HEK293T (cell line): ENCODE results near the gene PDE6C.

Source experiments
- CTCF ChIA-PET: fragments of 350-600 bp; formaldehyde crosslinking; extraction: SDS; loops from one replicate; lab custom pipeline; 2021; ENCODE audit warnings: antibody characterized with exemption, inconsistent platforms; lab: Yijun Ruan, JAX
- POLR2A ChIA-PET: fragments of 350-600 bp; formaldehyde crosslinking; extraction: SDS; loops from one replicate; lab custom pipeline; 2020; ENCODE audit warnings: antibody characterized with exemption, inconsistent platforms; lab: Yijun Ruan, JAX
- DNase-seq: peaks from one replicate; pipeline ENCODE4 v3.0.0; 2012; ENCODE audit warnings: mixed read lengths; ENCODE audit errors: extremely low spot score
- ARNT ChIP-seq: fragments of 450-650 bp; IDR thresholded peaks from 2 replicates; pipeline ENCODE4 v1.6.1; 2017; ENCODE audit warnings: mild to moderate bottlenecking
- BHLHE40 ChIP-seq: fragments of 450-650 bp; IDR thresholded peaks from 2 replicates; pipeline ENCODE4 v1.6.1; 2016; ENCODE audit warnings: mild to moderate bottlenecking, moderate library complexity, borderline replicate concordance
- CTBP1 ChIP-seq: fragments of 450-650 bp; IDR thresholded peaks from 2 replicates; pipeline ENCODE4 v1.6.1; 2016; ENCODE audit warnings: borderline replicate concordance
- ELF4 ChIP-seq: fragments of 450-650 bp; IDR thresholded peaks from 2 replicates; pipeline ENCODE4 v1.6.1; 2017; ENCODE audit warnings: antibody characterized with exemption
- FOXA1 ChIP-seq: fragments of 450-650 bp; IDR thresholded peaks from 2 replicates; pipeline ENCODE4 v1.6.1; 2016; ENCODE audit warnings: mild to moderate bottlenecking
- FOXK2 ChIP-seq: fragments of 450-650 bp; IDR thresholded peaks from 2 replicates; pipeline ENCODE4 v1.6.1; 2016; ENCODE audit warnings: mild to moderate bottlenecking
- FOXM1 ChIP-seq: fragments of 450-650 bp; IDR thresholded peaks from 2 replicates; pipeline ENCODE4 v1.6.1; 2017; ENCODE audit warnings: mild to moderate bottlenecking, borderline replicate concordance
- HDGF ChIP-seq: fragments of 450-650 bp; IDR thresholded peaks from 2 replicates; pipeline ENCODE4 v1.6.1; 2017; ENCODE audit warnings: antibody characterized with exemption, borderline replicate concordance
- L3MBTL2 ChIP-seq: fragments of 450-650 bp; conservative IDR thresholded peaks from 2 replicates; pipeline ENCODE4 v1.6.1; 2016; ENCODE audit warnings: mild to moderate bottlenecking
- LEF1 ChIP-seq: fragments of 450-650 bp; IDR thresholded peaks from 2 replicates; pipeline ENCODE4 v1.6.1; 2017; ENCODE audit warnings: mild to moderate bottlenecking, borderline replicate concordance
- NFRKB ChIP-seq: fragments of 450-650 bp; IDR thresholded peaks from 2 replicates; pipeline ENCODE4 v1.6.1; 2016; ENCODE audit warnings: mild to moderate bottlenecking, moderate library complexity
- SP1 ChIP-seq: fragments of 450-650 bp; IDR thresholded peaks from 2 replicates; pipeline ENCODE4 v1.6.1; 2017
- SUZ12 ChIP-seq: fragments of 450-650 bp; IDR thresholded peaks from 2 replicates; pipeline ENCODE4 v1.6.1; 2016; ENCODE audit warnings: mild to moderate bottlenecking
- TARDBP ChIP-seq: fragments of 450-650 bp; IDR thresholded peaks from 2 replicates; pipeline ENCODE4 v1.6.1; 2016
- ZNF384 ChIP-seq: fragments of 450-650 bp; IDR thresholded peaks from 2 replicates; pipeline ENCODE4 v1.6.1; 2016
- TF ChIP-seq, protein P1 (sequence below): fragments of 450-650 bp; IDR thresholded peaks from 2 replicates; pipeline ENCODE4 v1.6.1; 2016

The PDE6C gene

DNA sequence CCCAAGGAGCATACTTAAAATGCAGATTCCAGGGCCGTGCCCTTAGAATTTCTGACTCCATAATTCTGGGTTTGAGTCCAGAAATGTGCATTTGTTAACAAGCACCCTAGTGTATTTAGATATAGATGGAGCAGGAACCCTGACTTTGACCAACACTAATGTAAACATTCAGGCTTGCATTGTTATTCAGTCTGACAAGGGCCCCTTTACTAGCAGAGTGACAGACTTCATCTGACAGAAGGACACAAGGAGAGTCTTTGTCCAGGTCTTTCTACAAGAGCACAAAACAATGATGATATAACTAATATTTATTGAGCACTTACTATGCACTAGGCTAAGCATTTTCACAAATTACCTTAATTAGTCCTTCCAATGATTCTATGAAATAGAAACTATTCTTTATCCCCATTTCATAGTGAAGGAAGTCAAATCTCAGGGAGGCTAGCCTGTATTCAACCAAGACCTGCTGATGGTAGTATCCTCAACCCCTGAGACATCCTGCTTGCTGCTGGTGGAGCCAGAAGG, 15.2 kb upstream of the PDE6C start:
- ChIA-PET CTCF (interaction anchor here (0.6 kb wide), 1 partner anchor 85 kb away, joined by 3 read pairs; no protein-coding TSS in a partner anchor), POLR2A (no interaction called here)
- no peak for TF ChIP-seq FOXA1
- TF ChIP-seq CTBP1, result no peak
- TF ChIP-seq ZNF384, result no peak
- no peak for TF ChIP-seq LEF1
- no peak for TF ChIP-seq SP1
- no peak for TF ChIP-seq FOXK2
- no peak for TF ChIP-seq SUZ12
- TF ChIP-seq FOXM1, result no peak
- TF ChIP-seq TARDBP, result no peak
- TF ChIP-seq, protein P1, sequence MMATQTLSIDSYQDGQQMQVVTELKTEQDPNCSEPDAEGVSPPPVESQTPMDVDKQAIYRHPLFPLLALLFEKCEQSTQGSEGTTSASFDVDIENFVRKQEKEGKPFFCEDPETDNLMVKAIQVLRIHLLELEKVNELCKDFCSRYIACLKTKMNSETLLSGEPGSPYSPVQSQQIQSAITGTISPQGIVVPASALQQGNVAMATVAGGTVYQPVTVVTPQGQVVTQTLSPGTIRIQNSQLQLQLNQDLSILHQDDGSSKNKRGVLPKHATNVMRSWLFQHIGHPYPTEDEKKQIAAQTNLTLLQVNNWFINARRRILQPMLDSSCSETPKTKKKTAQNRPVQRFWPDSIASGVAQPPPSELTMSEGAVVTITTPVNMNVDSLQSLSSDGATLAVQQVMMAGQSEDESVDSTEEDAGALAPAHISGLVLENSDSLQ, result no peak
- no peak for TF ChIP-seq BHLHE40
- no peak for TF ChIP-seq L3MBTL2
- no peak for TF ChIP-seq ARNT
- TF ChIP-seq NFRKB, result no peak
- no peak for TF ChIP-seq ELF4
- no peak for TF ChIP-seq HDGF
- DNase-seq, result no peak

DNA sequence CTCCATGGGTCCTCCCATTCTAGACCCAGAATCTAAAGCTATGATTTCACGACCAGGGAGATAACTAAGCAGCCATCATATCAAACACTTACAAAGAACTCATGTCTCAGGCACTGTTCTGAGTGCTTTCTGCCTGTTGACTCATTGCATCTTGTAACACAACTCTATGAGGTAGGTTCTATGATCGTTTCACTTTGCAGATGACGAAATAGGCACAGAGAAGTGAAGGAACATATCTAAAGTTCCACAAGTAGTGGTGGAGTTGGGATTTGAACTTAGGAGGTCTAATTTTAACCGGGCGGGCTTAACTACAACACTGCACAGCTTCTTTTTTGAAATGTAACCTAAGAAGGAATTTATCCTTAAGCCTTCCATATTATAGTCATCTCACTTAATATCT, 14.2 kb upstream of the PDE6C start:
- CTCF ChIA-PET, result no interaction called here

GRCh38 chr10:93599335-93599734, 13.0 kb upstream of the PDE6C start:
- CTCF ChIA-PET, result no interaction called here
- POLR2A ChIA-PET, result interaction anchor here (0.7 kb wide), 1 partner anchor 1054 kb away, joined by 3 read pairs; no protein-coding TSS in a partner anchor
- TF ChIP-seq HDGF (no peak), ARNT (no peak), LEF1 (no peak), SUZ12 (no peak), ZNF384 (no peak), FOXA1 (no peak), L3MBTL2 (no peak), CTBP1 (no peak), ELF4 (no peak), FOXM1 (no peak), SP1 (no peak)
- TF ChIP-seq, protein P1, result no peak
- no peak for DNase-seq

More for the DNA sequence above, 14.2 kb upstream of the PDE6C start:
- POLR2A ChIA-PET, result no interaction called here
- TF ChIP-seq ARNT (no peak), L3MBTL2 (no peak), HDGF (no peak), ELF4 (no peak), LEF1 (no peak), SP1 (no peak), TARDBP (no peak), FOXK2 (no peak), FOXA1 (no peak), SUZ12 (no peak)
- DNase-seq, result no peak

DNA sequence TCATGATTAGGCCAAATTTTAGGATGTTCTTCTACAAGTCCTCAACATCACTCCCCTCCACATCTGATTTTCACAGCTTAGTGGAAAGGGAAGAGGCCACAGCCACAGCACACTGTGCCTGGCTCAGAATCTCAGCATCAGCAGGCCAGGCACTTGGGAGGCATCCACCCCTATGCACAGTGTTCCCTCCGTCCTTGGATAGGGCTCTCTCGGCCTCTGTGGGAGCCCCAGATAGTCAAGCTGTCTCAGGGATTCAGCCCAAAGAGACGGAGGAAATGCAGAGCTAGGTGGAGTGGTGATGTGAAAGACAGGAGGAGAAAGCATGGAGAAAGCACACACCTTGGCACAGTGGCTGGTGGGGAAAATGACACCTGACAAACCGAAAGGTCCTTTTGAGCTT, 12.6 kb upstream of the PDE6C start:
- POLR2A ChIA-PET, result interaction anchor here (0.7 kb wide), 1 partner anchor 1055 kb away, joined by 3 read pairs; no protein-coding TSS in a partner anchor
- TF ChIP-seq TARDBP (no peak), ZNF384 (no peak), ARNT (no peak), NFRKB (no peak)
- DNase-seq, result no peak
- CTCF ChIA-PET, result no interaction called here

GRCh38 chr10:93600446-93601145, 11.7 kb upstream of the PDE6C start:
- no peak for DNase-seq
- ChIA-PET CTCF (no interaction called here), POLR2A (no interaction called here)

More at GRCh38 chr10:93600446-93601145, 11.7 kb upstream of the PDE6C start:
- TF ChIP-seq HDGF, result no peak
- no peak for TF ChIP-seq ARNT
- TF ChIP-seq, protein P1, result no peak
- no peak for TF ChIP-seq FOXK2
- TF ChIP-seq CTBP1, result no peak
- no peak for TF ChIP-seq FOXM1
- TF ChIP-seq LEF1, result no peak
- TF ChIP-seq ELF4, result no peak
- no peak for TF ChIP-seq NFRKB
- no peak for TF ChIP-seq BHLHE40
- TF ChIP-seq TARDBP, result no peak
- TF ChIP-seq SUZ12, result no peak
